GM20000 (cell line): ENCODE results near the gene EVC2.

Experiments
- DNase-seq: peaks from one replicate; pipeline ENCODE4 v3.0.0; 2012; ENCODE audit warnings: low spot score
- TF ChIP-seq, protein P1 (sequence below): IDR thresholded peaks from 2 replicates; pipeline ENCODE4 v1.5.1; 2012; ENCODE audit warnings: mild to moderate bottlenecking, control low read depth; ENCODE audit errors: extremely low read depth, missing control alignments

Gene EVC2

DNA sequence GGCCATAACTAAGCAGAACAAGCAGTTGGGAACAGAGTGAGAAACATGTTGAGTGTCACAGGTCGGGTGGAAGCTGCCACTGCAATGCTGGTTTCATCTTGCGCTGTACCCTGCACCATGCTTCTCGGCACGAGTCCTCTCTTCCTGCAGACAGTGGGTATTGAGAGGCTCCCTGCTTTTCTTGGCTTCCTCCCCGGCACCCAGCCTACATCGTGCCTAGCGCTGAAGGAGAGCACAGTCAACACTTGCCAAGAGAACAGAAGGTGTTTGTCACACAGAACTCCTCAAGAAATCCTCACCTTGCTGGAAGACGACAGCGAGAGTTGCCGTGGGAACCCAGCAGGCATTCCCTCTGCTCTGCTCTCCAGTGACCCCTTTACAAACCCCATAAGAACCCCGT, 53.6 kb downstream of the EVC2 start:
- DNase-seq: no peak
- TF ChIP-seq, protein P1, sequence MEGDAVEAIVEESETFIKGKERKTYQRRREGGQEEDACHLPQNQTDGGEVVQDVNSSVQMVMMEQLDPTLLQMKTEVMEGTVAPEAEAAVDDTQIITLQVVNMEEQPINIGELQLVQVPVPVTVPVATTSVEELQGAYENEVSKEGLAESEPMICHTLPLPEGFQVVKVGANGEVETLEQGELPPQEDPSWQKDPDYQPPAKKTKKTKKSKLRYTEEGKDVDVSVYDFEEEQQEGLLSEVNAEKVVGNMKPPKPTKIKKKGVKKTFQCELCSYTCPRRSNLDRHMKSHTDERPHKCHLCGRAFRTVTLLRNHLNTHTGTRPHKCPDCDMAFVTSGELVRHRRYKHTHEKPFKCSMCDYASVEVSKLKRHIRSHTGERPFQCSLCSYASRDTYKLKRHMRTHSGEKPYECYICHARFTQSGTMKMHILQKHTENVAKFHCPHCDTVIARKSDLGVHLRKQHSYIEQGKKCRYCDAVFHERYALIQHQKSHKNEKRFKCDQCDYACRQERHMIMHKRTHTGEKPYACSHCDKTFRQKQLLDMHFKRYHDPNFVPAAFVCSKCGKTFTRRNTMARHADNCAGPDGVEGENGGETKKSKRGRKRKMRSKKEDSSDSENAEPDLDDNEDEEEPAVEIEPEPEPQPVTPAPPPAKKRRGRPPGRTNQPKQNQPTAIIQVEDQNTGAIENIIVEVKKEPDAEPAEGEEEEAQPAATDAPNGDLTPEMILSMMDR: no peak

DNA sequence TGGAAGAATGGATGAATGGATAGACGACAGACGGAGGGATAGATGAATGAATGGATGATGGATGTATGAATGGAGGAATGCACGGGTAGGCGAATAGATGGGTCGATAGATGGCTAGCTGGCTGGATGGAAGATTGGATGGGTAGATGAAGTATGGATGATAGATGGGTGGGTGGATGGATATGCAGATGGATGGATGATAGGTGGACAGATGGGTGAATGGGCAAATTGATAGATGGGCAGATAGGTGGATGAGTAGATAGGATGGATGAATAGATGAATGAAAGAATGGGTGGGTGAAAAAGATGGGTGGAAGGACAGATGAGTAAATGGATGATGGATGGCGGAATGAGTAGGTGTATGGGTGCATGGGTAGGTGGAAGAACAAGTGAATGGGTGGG, 57.3 kb downstream of the EVC2 start:
- TF ChIP-seq, protein P1: no peak
- DNase-seq: no peak

DNA sequence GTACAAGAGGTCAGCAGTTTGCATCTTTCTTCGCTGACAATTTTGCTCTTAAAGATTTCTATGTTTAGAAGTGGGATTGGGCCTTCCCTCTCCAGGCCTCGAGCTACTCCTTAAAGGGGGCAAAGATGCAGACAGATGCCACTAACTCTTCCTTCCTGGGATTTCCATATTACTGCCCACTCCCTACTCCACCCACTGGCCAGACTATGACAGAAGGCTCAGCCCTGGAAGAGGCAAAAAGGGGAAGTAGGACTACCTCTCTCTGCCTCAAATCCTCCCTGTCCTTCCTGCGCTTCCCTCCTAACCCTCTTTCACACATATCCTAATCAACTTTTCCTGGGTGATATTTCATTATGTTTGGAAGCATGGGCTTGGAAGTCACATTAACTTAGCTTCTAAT, 58.3 kb downstream of the EVC2 start:
- TF ChIP-seq, protein P1: no peak
- DNase-seq: no peak

DNA sequence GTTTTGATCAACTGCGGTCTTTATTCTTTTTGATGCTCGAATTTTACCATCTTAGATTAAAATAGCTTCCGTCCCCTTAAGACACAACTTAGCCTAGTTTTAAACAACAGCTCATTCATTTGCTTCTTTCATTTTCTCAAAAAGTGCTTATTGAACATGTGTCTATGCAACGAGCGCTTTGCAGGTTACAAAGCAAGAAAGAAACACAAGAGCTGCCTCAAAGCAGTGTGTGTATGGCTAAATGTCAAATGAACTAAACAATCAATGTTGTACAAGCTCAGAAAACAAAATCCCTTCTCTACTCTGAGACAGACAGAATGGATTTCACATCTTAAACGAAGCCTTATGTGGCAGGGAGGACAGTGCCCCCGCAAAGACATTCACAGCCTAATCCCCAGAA, 61.0 kb downstream of the EVC2 start:
- TF ChIP-seq, protein P1: no peak
- DNase-seq: no peak

DNA sequence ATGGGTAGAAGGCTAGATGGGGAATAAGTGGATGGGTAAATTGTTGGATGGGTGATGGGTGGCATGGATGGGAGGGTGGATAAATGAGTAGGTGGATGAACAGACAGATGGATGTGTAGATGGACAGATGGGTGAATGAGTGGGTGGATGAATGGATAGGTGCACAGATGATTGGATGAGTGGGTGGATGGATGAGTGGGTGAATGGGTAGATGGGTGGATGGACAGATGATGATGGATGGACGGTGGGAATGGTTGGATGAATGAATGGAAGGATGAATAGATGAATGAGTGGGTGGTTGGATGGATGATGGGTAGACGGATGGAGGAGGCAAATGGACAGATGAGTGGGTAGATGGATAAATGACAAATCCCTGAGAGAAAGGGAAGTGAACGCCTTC, 68.3 kb downstream of the EVC2 start:
- TF ChIP-seq, protein P1: no peak
- no peak for DNase-seq

DNA sequence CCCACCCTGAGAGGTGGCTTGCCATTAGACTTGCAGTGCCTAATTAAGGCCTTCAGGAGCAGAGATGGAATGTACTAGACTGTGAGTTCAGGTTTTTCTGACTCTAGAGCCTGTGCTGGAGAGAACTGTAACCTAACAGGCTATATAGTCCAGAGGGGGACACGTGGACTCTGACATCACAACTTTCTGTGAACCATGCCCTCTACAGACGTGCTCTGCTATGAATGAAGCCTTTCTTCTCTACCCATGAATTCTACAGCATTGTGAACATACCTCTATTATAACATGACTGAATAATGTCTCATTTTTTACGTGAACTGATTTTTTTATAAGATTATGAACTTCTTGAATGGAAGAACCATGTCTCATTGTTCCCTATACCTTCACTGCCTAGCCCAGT, 68.8 kb downstream of the EVC2 start:
- DNase-seq: no peak
- TF ChIP-seq, protein P1: no peak

DNA sequence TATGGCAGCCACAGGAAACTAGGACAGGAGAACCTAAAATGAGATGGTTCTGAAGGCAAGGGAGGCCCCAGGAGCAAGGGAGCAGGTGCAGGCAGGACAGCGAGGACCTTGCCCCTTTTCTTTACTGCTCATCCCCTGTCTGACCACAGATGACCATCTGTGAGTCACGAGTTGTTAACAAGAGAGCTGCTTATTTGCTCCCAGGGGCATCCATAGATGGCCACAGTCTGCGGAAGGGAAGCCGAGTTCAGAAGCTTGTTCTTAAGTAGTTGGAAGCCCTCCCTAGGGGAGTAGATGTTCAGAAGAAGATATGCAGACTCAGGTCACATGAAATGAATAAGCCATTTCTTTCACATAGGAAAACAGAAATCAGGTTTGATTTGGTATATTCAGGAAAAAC, 69.4 kb downstream of the EVC2 start:
- TF ChIP-seq, protein P1: no peak
- DNase-seq: no peak
